ENCODE results near the gene RPS21. TPM values are rescaled to one million over a fixed set of nuclear protein-coding genes. Genes with fewer than 3 reads are reported as not detected.

Gene RPS21
- total RNA-seq, 2 experiments from 2014 or later, result 3,015 to 3,210 TPM

DNA sequence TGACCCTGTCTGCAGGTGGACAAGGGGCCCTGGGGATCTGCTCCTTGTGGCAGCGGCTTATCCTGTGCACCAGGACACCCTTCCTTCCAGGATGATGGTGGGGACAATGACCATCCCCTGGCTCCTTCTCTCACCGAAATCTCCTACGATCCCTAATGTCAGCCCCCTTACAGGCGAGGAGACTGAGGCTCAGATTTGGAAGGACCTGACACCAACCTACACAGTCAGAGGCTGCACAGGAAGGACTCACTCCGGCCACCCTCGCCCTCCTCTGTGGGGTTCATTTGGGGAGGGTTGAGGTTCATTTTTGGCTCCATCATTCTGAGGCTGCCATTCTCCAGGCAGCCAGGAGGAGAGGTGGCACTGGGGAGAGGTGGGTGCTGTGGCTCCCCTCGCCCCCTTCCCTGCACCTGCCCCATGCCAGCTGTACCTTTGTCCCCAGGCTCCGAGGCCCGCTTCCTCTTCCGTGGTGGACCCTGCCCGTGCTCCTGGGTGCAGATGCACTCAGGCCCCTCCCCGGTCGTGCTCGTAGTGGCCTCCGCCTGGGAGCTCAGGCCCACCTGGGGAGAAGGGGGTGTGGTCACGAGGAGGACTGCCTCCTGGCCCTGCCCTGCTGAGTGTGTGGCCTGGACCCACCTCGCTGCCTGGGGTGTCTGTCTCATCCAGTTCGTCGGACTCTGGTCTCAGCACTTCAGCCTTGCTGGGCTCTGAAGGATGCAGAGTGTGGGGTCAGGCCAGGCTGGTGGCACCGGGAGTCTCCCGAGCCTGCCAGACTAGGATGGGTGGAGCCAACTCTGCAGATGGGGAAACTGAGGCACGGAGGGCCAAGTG lies 25.5 kb downstream of the RPS21 start:
- POLR2A ChIA-PET, result no interaction called here
- CTCF ChIA-PET, result no interaction called here
- no peaks in the 10 kb centered on the region for H3K36me3 ChIP-seq (ENCODE audit: insufficient read depth, low read length)
- peaks cover 0 to 9% of the 10 kb centered on the region in 2 experiments for H3K9me3 ChIP-seq (ENCODE audit: control insufficient read depth in 1 of 2, insufficient read depth in 1 of 2, low read length in 2 of 2)
- Mint-ChIP-seq H3K4me3 (no peak overlapping the region), H3K36me3 (ENCODE audit: low read depth) (no peaks in the 10 kb centered on the region), H3K27ac (no peak overlapping the region), H3K27me3 (no peaks in the 10 kb centered on the region), H3K9me3 (no peaks in the 10 kb centered on the region), H3K4me1 (ENCODE audit: low read depth) (peaks cover 4% of the 10 kb centered on the region)
- ATAC-seq (ENCODE audit: poor library complexity) (no peak), DNase-seq (no peak)
- TF ChIP-seq, protein P1, sequence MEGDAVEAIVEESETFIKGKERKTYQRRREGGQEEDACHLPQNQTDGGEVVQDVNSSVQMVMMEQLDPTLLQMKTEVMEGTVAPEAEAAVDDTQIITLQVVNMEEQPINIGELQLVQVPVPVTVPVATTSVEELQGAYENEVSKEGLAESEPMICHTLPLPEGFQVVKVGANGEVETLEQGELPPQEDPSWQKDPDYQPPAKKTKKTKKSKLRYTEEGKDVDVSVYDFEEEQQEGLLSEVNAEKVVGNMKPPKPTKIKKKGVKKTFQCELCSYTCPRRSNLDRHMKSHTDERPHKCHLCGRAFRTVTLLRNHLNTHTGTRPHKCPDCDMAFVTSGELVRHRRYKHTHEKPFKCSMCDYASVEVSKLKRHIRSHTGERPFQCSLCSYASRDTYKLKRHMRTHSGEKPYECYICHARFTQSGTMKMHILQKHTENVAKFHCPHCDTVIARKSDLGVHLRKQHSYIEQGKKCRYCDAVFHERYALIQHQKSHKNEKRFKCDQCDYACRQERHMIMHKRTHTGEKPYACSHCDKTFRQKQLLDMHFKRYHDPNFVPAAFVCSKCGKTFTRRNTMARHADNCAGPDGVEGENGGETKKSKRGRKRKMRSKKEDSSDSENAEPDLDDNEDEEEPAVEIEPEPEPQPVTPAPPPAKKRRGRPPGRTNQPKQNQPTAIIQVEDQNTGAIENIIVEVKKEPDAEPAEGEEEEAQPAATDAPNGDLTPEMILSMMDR (IDR thresholded peaks at IDR 0.05), result no peak
- H3K4me1 ChIP-seq (ENCODE audit: insufficient read depth, low read length), result peaks cover 22% of the 10 kb centered on the region
- H3K27me3 ChIP-seq (ENCODE audit: control insufficient read depth in 1 of 2, insufficient read depth in 2 of 2, low read length in 2 of 2), result peaks cover 0 to 2% of the 10 kb centered on the region in 2 experiments
- H3K27ac ChIP-seq (ENCODE audit: low read depth in 1 of 2, low read length in 2 of 2), result no peak overlapping the region
- no peak overlapping the region for H3K4me3 ChIP-seq (ENCODE audit: low read length)
- intact Hi-C loops (cut with DNase I, micrococcal nuclease), result no loop called here

DNA sequence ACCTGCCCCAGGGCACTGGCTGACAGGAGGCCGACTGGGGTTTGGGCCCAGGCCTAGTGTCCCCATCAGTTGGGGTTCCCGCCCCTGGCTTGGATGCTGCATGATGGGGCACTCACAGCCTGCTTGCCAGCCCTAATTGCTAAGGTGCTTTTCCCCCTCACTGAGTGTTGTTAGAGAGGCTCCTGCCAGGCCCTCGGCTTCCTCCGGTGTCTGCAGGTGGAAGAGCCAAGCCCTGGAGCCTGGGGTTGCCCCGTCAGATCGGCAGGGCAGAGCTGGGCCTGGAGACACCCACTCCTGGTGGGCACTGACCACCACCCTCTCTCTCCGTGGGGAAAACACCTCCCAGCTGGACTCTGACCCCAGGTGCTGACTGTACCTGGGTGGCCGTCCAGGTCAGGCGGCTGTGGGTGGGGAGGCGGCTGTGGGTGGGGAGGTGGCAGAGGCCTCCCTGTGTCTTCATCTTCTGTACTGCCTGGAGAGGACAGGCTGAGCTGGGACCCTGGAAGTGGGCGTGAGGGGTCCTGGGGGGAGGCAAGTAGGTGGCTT lies 26.2 kb downstream of the RPS21 start:
- ChIA-PET CTCF (no interaction called here), POLR2A (no interaction called here)
- Mint-ChIP-seq H3K4me1 (ENCODE audit: low read depth) (peaks cover 4% of the 10 kb centered on the region), H3K4me3 (no peak overlapping the region), H3K27ac (no peak overlapping the region), H3K9me3 (no peaks in the 10 kb centered on the region), H3K36me3 (ENCODE audit: low read depth) (no peaks in the 10 kb centered on the region), H3K27me3 (no peaks in the 10 kb centered on the region)
- no peak overlapping the region for H3K27ac ChIP-seq (ENCODE audit: low read depth in 1 of 2, low read length in 2 of 2)
- DNase-seq (no peak), ATAC-seq (ENCODE audit: poor library complexity) (no peak)
- no peak overlapping the region for H3K4me3 ChIP-seq (ENCODE audit: low read length)
- H3K4me1 ChIP-seq (ENCODE audit: insufficient read depth, low read length), result peaks cover 15% of the 10 kb centered on the region
- peaks cover 0 to 5% of the 10 kb centered on the region in 2 experiments for H3K9me3 ChIP-seq (ENCODE audit: control insufficient read depth in 1 of 2, insufficient read depth in 1 of 2, low read length in 2 of 2)
- H3K36me3 ChIP-seq (ENCODE audit: insufficient read depth, low read length), result no peaks in the 10 kb centered on the region
- intact Hi-C loops (cut with DNase I, micrococcal nuclease), result no loop called here
- H3K27me3 ChIP-seq (ENCODE audit: control insufficient read depth in 1 of 2, insufficient read depth in 2 of 2, low read length in 2 of 2), result peaks cover 0 to 3% of the 10 kb centered on the region in 2 experiments
- TF ChIP-seq, protein P1 (IDR thresholded peaks at IDR 0.05), result no peak

DNA sequence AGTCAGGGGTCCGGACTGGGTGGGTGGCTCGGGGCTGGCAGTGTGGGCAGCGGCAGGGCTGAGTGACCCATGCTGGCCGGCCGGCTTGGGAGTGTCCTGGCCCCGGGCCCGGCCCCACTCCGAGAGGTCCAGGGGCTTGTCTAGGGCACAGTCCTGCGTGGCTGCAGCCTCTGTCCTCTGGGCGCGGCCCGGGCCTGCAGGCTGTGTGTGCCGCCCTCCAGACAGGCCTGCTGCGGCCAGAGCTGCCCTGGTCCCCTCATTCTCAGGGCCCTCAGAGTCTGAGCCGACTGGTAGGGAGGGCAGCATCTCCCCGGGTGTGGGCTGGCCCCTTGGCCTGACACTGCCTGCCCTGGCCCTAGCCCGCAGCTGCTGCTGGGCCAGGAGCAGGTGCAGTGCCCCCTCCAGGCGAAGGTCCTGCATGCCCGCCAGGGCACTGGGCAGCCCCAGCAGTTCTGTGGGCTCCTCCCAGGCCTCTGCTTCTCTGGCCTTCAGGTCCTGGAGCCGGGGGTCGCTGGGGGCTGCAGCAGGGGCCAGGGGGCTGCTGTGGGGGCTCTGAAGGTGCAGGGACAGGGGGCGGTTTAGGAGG lies 27.1 kb downstream of the RPS21 start:
- ChIA-PET POLR2A (no interaction called here), CTCF (no interaction called here)
- Histone ChIP-seq H3K27me3 (ENCODE audit: control insufficient read depth in 1 of 2, insufficient read depth in 2 of 2, low read length in 2 of 2) (peaks cover 0 to 4% of the 10 kb centered on the region in 2 experiments), H3K4me1 (ENCODE audit: insufficient read depth, low read length) (peaks cover 13% of the 10 kb centered on the region), H3K4me3 (ENCODE audit: low read length) (no peak overlapping the region), H3K27ac (ENCODE audit: low read depth in 1 of 2, low read length in 2 of 2) (no peak overlapping the region), H3K36me3 (ENCODE audit: insufficient read depth, low read length) (no peaks in the 10 kb centered on the region), H3K9me3 (ENCODE audit: control insufficient read depth in 1 of 2, insufficient read depth in 1 of 2, low read length in 2 of 2) (no peaks in the 10 kb centered on the region)
- TF ChIP-seq, protein P1 (IDR thresholded peaks at IDR 0.05), result no peak
- Mint-ChIP-seq H3K4me1 (ENCODE audit: low read depth) (peaks cover 4% of the 10 kb centered on the region), H3K4me3 (no peak overlapping the region), H3K27ac (no peak overlapping the region), H3K9me3 (no peaks in the 10 kb centered on the region), H3K27me3 (no peaks in the 10 kb centered on the region), H3K36me3 (ENCODE audit: low read depth) (no peaks in the 10 kb centered on the region)
- ATAC-seq (ENCODE audit: poor library complexity) (no peak), DNase-seq (no peak)
- intact Hi-C loops (cut with DNase I, micrococcal nuclease), result no loop called here
